ENCODE data around the gene SUSD1. TPM values are rescaled to one million over a fixed set of nuclear protein-coding genes. Genes with fewer than 3 reads are reported as not detected.

The SUSD1 gene
- total RNA-seq, 1 donor from 2014 or later = 13.0 TPM

DNA sequence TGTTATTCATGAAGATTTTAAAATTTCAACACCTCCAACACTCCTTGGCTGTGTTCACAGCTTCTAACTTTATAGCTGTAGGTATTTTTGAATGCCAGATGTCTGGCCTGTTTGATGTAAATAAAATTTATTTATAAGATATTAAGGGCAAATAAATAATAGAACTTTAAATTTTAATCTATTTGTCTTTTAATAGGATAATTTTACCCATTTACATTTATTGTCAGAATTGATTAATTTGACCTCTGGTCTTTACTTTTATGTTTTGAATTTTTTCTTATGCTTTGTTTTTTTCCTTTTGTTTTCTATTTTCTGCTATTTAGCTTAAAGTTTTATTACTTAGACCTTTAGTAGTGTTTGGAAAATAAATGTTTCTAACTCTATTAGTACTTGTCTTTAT lies 183.9 kb downstream of the SUSD1 start:
- TF ChIP-seq, protein P1, sequence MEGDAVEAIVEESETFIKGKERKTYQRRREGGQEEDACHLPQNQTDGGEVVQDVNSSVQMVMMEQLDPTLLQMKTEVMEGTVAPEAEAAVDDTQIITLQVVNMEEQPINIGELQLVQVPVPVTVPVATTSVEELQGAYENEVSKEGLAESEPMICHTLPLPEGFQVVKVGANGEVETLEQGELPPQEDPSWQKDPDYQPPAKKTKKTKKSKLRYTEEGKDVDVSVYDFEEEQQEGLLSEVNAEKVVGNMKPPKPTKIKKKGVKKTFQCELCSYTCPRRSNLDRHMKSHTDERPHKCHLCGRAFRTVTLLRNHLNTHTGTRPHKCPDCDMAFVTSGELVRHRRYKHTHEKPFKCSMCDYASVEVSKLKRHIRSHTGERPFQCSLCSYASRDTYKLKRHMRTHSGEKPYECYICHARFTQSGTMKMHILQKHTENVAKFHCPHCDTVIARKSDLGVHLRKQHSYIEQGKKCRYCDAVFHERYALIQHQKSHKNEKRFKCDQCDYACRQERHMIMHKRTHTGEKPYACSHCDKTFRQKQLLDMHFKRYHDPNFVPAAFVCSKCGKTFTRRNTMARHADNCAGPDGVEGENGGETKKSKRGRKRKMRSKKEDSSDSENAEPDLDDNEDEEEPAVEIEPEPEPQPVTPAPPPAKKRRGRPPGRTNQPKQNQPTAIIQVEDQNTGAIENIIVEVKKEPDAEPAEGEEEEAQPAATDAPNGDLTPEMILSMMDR (IDR thresholded peaks at IDR 0.05) = no peak
- intact Hi-C loops (cut with DNase I) = no loop called here
- no peak for DNase-seq (ENCODE audit: low spot score in 2 of 2)
- no peak overlapping the region for H3K27ac ChIP-seq
- no peaks in the 10 kb centered on the region for H3K9me3 ChIP-seq
- no peaks in the 10 kb centered on the region for H3K27me3 ChIP-seq
- H3K4me3 ChIP-seq = no peak overlapping the region
- no peaks in the 10 kb centered on the region for H3K4me1 ChIP-seq
- H3K36me3 ChIP-seq = no peaks in the 10 kb centered on the region

Other genes starting within 250 kb of the SUSD1 start
- gene PTBP3, start 158.3 kb upstream of the SUSD1 start, total RNA-seq = 21.3 TPM
- gene HSDL2, start 204.8 kb upstream of the SUSD1 start, total RNA-seq = 18.6 TPM

Data from ascending aorta (tissue), 2 donors.